ENCODE measurements around the gene ZNF343.

DNA sequence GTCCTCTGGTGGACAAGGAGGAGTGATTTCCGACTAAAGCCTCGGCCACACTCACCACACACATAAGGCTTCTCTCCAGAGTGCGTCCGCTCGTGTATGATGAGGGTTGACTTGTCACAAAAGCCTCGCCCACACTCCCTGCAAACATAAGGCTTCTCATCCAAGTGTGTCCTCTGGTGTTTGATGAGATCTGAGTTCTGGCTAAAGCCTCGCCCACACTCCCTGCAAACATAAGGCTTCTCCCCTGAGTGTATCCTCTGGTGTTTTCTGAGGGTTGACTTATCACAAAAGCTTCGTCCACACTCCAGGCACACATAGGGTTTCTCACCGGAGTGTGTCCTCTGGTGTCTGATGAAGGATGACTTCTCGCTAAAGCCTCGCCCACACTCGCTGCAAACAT is 25.2 kb downstream of the ZNF343 start:
- TF ChIP-seq SUZ12 (IDR thresholded peaks at IDR 0.05; ENCODE audit: low read length): no peak
- no peak for TF ChIP-seq EP300 (IDR thresholded peaks at IDR 0.05; ENCODE audit: borderline replicate concordance in 1 of 2, low read depth in 2 of 2, low read length in 2 of 2)
- TF ChIP-seq TCF12 (IDR thresholded peaks at IDR 0.05; ENCODE audit: low read depth, low read length): no peak
- no peak for TF ChIP-seq JUN (IDR thresholded peaks at IDR 0.05; ENCODE audit: low read depth, low read length)
- TF ChIP-seq, protein P1, sequence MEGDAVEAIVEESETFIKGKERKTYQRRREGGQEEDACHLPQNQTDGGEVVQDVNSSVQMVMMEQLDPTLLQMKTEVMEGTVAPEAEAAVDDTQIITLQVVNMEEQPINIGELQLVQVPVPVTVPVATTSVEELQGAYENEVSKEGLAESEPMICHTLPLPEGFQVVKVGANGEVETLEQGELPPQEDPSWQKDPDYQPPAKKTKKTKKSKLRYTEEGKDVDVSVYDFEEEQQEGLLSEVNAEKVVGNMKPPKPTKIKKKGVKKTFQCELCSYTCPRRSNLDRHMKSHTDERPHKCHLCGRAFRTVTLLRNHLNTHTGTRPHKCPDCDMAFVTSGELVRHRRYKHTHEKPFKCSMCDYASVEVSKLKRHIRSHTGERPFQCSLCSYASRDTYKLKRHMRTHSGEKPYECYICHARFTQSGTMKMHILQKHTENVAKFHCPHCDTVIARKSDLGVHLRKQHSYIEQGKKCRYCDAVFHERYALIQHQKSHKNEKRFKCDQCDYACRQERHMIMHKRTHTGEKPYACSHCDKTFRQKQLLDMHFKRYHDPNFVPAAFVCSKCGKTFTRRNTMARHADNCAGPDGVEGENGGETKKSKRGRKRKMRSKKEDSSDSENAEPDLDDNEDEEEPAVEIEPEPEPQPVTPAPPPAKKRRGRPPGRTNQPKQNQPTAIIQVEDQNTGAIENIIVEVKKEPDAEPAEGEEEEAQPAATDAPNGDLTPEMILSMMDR (IDR thresholded peaks at IDR 0.05; ENCODE audit: control extremely low read depth in 1 of 3, insufficient read depth in 1 of 3, low read depth in 1 of 3, low read length in 3 of 3): no peak
- no peak for TF ChIP-seq RAD21 (IDR thresholded peaks at IDR 0.05 in 1 of 2, conservative IDR thresholded peaks at IDR 0.05 in 1 of 2; ENCODE audit: low read depth in 2 of 2, low read length in 2 of 2)
- no peak for TF ChIP-seq CEBPB (IDR thresholded peaks at IDR 0.05; ENCODE audit: low read depth, low read length)
- TF ChIP-seq YY1 (IDR thresholded peaks at IDR 0.05; ENCODE audit: low read depth, low read length): no peak
- TF ChIP-seq PHF8 (conservative IDR thresholded peaks at IDR 0.05; ENCODE audit: low read depth, low read length): no peak
- no peak for TF ChIP-seq RFX5 (IDR thresholded peaks at IDR 0.05; ENCODE audit: borderline replicate concordance, low read depth, low read length)
- TF ChIP-seq CBX8 (IDR thresholded peaks at IDR 0.05; ENCODE audit: borderline replicate concordance, low read depth, low read length): no peak

Data from H1 (cell line).